Fibroblast of skin of right biceps (primary cell): ENCODE results near the gene MROH2A.
A peak's percentile ranks its signal among the peaks of the same experiment; 100 is the strongest.

Experiments
- DNase-seq: peaks from one replicate; pipeline ENCODE4 v3.0.0-alpha.2; 2013

MROH2A gene

GRCh38 chr2:233800208-233800607, 22.1 kb downstream of the MROH2A start:
- no peak for DNase-seq

GRCh38 chr2:233801357-233802131, 23.4 kb downstream of the MROH2A start:
- peak; percentile 3 for DNase-seq

GRCh38 chr2:233802132-233802815, 24.1 kb downstream of the MROH2A start:
- DNase-seq = no peak

GRCh38 chr2:233803292-233803911, 25.3 kb downstream of the MROH2A start:
- DNase-seq = no peak

GRCh38 chr2:233803994-233804393, 25.9 kb downstream of the MROH2A start:
- DNase-seq = no peak

- no peak for DNase-seq
These were observed 29.2 kb downstream of the MROH2A start for GRCh38 chr2:233807215-233807865.

- DNase-seq = no peak
These were observed 30.1 kb downstream of the MROH2A start for GRCh38 chr2:233807966-233808935.

GRCh38 chr2:233810385-233810784, 32.3 kb downstream of the MROH2A start:
- DNase-seq = no peak

- DNase-seq = no peak
These were observed 33.0 kb downstream of the MROH2A start for GRCh38 chr2:233811087-233811486.

- no peak for DNase-seq
These were observed 33.6 kb downstream of the MROH2A start for GRCh38 chr2:233811732-233812131.

GRCh38 chr2:233813236-233814055, 35.3 kb downstream of the MROH2A start:
- no peak for DNase-seq

GRCh38 chr2:233814056-233814835, 36.1 kb downstream of the MROH2A start:
- DNase-seq = no peak

- no peak for DNase-seq
These were observed 37.7 kb downstream of the MROH2A start for GRCh38 chr2:233815861-233816260.

- DNase-seq = no peak
These were observed 38.2 kb downstream of the MROH2A start for GRCh38 chr2:233816334-233816733.

GRCh38 chr2:233816771-233817170, 38.6 kb downstream of the MROH2A start:
- DNase-seq = no peak

- no peak for DNase-seq
These were observed 39.3 kb downstream of the MROH2A start for GRCh38 chr2:233817361-233817911.

GRCh38 chr2:233817995-233818638, 40.0 kb downstream of the MROH2A start:
- no peak for DNase-seq

GRCh38 chr2:233818639-233819621, 40.8 kb downstream of the MROH2A start:
- no peak for DNase-seq
